ENCODE results near the gene SLC6A16.
A peak's percentile ranks its signal among the peaks of the same experiment; 100 is the strongest.
"Not testable (repeated sequence)": the region's sequence is repeated elsewhere in the genome, so short reads cannot be mapped to it uniquely, and the experiment has no call there.

SLC6A16 gene
- total RNA-seq, result 0.94 to 4.3 reads per million in 2 donors

DNA sequence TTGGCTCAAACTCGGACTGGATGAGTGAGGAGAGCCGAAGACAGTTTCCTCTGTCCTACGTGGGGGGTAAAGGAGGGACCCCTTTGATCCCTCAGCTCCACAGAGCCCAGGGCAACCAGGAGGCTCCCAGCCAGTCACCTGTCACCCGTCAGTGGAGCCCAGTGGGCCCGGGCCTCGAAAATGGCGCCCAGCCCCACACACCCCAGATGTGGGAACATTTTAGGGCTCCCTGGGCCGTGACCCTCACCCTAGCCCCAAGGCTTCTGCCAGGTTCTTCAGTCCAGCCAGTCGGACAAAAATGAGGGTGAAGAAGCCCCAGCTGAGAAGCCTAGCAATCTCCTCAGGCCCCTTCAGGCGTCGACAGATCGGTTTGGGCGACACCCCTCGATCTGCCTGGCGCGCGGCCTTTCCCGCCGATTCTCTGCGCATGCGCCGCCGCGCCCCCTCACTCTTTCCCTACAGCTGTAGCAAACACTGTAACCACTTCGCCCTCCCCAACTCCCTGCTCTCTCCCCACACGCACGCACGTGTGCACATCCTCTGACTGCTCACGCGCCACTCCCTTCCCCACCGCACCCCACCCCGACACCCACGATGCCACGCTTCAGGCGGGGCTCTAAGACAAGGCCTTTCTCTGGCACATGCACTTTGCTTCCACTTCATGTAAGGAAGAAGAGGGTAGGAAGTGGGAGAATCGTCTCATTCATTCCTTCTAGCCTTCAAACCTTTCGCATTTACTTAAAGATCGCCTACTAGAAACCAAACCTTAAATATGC is at the start of gene SLC6A16:
Gene SLC6A16 (minus strand): TSS at position 391 of the 776 bp plus-strand sequence. CDS start 13,844 bp downstream, outside the sequence.
- DNase-seq, result no peak

DNA sequence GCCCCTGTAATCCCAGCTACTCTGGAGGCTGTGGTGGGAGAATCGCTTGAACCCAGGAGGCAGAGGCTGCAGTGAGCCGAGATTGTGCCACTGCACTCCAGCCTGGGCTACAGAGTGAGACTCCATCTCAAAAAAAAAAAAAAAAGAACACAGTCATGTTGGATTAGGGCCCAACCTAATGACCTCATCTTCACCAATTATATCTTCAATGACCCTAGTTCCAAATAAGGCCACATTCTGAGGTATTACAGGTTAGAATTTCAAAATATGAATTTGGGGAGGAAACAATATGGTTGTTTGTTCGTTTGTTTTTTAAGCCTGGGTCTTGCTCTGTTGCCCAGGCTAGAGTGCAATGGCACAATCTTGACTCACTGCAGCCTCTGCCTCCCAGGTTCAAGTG is 48.2 kb upstream of the SLC6A16 start:
- DNase-seq, result not testable (repeated sequence)

DNA sequence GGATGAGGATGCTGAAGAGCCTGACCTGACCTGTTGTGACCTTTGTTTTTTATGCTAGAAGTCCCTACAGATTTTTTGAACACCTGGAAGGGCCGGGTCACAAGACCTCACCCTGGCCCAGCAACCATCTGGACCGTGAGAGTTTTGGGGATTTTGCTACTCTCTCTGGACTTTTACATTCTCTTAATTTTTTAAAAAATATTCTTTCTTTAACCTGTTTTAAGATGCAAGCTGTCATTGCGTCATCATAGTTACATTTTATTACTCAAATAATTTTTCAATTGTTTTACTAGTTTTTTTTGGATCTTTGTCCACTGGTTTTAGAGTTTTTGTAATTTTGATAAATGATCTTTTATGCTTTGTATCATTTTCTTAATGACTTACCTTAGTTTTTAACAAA is 46.2 kb upstream of the SLC6A16 start:
- no peak for DNase-seq

DNA sequence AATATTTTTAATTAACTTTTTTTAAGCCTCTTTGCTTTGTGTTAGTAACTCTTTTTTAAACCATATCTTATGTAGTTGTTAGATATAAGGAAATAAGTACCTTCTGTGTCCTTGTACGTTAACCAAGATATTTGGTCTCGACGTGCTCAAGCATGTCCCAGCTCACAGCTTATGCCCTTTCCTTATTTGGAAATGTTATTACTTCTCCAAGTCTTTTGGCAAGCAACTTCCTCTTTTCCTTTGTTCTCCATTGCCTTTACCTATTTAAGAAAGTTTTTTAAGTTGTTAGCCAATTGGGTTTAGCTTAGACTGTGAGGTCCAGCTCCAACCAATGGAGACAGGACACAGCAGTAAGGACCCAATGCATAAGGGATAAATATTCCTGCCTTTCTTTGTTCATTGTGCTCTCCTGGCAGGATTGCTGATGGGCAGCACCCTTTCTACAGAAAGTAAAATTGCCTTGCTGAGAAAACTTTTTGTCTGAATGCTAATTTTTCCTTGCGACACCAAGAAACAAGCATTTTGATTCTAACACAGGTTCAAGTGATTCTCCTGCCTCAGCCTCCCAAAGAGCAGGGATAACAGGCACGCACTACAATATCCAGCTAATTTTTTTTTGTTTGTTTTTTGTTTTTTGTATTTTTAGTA is 43.8 kb upstream of the SLC6A16 start:
- DNase-seq, result no peak

DNA sequence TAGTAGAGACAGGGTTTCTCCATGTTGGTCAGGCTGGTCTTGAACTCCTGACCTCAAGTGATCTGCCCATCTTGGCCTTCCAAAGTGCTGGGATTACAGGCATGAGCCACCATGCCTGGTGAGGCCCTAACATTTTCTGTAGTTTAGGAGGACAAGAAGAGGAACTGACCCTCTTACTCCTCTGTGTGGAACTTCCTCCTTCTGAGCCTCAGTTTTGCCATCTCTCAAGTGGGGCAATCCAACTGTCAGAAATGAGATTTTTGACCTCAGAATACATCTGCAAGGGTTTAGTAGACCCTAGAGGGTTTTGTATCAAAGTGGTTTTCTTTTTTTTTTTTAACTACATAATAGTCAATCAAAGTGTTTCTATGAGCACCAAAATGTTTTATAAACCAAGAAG is 41.1 kb upstream of the SLC6A16 start:
- no peak for DNase-seq

DNA sequence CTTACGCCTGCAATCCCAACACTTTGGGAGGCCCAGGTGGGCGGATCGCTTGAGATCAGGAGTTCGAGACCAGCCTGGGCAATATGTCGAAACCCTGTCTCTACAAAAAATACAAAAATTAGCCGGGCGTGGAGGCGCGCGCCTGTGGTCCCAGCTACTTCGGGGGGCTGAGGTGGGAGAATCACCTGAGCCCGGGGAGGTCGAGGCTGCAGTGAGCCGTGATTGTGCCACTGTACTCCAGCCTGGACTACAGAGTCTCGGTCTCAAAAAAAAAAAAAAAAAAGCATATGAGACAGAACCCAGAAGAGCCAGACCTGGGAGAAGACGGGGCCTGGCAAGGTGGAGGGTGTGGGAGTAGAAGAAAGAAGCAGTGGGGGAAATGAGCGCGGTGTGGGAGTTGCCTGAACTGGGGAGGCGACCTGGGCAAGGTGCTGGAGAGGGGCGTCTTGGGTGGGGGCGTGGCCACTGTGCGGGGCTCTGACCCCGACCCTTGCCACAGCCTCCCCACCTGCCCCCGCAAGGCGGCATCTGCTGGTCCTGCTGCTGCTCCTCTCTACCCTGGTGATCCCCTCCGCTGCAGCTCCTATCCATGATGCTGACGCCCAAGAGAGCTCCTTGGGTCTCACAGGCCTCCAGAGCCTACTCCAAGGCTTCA is 39.2 kb upstream of the SLC6A16 start:
- DNase-seq, result no peak

DNA sequence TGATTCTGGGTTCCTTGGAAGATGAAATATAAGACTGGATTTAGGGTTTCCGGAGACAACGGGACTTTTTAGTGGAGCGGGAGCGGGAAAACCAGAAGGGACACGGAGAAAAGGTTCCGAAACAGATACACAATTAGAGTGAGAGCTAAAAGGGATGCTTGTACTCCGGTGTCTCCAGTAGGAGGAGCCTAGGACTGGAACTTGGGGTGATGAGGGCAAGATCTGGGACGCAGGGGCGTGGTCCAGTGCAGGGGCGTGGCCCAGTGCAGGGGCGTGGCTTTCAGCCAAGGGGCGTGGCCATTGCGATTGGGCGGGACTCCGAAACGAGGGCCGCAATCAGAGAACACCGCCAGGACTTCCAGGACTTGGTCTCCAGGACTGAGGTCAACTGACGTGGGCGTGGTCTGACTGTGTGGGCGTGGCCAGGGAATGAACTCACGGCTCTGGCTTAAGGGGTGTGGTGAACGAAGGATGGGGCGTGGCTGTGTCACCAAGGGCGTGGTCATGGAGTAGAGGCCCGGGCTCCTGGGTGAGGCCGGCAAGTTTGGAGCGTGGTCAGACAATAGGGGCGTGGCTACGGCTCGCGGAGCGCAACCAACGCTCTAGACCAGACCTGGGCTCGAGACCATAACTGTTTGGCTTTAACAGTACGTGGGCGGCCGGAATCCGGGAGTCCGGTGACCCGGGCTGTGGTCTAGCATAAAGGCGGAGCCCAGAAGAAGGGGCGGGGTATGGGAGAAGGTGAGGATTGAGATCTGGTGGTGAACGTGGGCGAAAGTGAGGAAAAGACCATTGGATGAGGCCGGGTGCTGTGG is 38.5 kb upstream of the SLC6A16 start, which contains the start of gene DKKL1:
Gene DKKL1 (plus strand): TSS at position 610 of the 815 bp plus-strand sequence. CDS start 122 bp downstream, at position 732.
- DNase-seq, result peak; percentile 26 to 51 (median 48)

DNA sequence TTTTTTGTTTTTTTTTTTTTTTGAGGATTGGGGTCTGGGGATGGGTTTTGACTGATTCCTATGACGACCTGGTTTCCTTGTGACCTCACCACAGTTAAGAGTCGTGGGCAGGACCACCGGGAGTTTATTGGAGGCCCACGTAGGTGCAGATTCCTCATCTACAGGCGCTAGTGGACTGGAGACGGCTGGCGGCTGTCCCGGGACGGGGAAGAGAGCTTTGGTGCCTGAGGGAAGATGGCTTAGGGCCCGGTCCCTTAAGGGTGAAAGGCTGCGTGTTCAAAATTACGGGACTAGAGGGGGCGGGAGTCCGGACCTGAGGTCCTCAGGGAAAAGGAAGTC is 37.9 kb upstream of the SLC6A16 start:
- no peak for DNase-seq

DNA sequence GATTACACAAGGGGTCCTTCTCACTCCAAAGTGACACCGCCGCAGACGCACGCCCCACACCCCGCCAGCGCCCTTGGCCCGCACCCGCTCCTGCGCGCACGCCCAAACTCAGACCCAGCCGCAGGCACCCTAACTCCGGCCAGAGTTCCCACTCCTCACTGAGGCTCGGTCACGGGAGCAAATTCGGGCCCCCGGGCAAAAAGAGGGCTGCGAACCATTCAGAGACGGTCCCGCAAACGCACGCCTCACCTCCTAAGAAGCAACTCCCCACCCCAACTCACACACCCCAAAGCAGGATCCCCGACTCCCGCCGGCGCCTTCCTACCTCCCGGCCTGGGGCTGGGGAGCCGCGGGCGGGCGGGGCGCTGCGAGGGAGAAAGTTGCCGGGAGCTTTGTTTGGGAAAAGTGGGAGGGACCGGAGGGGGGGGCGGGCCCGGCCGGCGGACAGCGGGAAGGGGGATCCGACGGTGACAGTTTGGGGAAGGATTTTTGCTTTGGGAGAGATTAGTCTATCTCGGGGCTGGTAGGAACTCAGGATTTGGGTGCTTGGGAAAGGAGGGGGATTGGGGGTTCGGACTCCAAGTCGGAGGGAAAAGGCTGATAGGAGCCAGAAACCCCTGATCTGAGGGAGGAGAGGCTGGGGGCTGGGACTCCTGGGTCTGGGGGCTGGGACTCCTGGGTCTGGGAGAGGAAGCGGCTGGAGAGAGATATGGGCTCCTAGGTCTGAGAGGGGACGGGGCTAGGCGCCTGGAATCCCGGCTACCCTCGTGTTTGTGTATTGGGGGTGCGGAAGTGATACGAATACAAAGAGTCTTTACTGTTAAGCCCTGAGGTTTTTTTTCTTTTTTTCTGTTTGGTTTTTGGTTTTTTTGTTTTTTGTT is 37.3 kb upstream of the SLC6A16 start, which contains the start of gene TEAD2:
Gene TEAD2 (minus strand): TSS at position 369 of the 881 bp plus-strand sequence. CDS start 2,341 bp downstream, outside the sequence.
- DNase-seq, result no peak

DNA sequence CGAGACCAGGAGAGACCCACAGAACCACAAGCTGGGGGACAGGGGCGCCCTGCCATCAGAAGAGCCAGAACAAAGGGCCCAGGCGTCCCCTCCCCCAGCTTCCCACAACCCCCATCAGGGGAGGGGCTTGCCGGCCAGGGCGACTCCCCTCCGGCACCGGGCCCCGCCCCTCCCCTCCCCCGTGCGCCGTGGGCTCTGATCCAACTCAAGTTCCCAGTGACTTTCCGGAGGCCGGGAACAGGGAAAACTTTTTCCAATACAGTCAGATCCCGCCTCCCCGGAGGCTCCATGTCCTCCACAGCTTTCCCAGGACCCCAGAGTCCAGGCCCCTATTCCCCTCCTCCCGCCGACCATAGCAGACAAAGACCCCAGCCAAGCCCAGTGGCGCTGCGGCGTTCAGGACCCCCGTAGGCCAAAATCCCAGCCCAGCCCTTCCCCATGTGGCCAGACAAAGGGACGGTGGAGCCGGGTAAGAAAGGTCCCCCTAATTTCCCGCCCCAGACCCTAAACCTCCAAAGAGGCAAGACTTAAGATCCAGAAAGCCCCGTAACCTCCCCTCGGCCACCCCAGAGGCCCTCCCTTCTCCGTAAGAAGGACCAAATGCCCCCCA is 36.6 kb upstream of the SLC6A16 start:
- no peak for DNase-seq

DNA sequence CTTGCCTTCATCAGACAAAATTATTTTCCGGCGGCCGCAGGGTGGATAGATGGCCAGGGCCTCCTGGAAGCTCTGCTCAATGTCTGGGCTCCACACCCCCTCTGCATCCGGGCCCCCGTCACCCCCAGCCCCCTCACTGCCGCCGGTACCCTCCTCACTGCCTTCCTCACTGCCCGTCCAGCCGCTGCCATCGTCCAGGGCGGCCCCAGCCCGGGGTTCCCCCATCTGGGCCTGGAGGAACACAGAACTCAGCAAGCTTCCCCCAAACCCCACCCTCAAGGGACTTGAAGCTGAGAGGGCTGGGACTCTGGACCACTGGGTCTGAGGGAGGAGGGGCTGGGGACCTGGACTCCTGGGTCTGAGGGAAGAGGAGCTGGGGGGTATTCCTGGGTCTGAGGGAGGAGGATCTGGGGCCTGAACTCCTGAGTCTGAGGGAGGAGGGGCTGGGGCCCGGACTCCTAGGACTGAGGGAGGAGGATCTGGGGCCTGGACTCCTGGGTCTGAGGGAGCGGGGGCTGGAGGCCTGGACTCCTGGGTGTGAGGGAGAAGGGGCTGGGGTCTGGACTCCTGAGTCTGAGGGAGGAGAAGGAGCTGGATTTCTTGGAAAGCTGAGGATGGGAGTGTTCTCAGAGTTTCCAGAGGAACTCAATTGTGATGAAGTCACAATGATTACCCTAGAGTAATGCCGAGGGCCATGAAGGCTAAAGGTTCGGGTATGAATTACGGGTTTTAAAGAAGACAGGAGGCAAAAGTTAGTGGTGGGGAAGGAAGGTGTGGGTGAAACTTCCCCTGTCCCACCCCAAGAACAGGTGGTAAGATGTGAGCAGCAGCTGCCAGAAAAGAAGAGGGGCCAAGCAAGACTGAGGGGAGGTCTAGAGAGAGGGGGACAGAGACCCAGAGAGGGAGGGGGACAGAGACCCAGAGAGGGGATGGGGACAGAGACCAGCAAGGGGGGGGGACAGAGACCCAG is 35.1 kb upstream of the SLC6A16 start:
- no peak for DNase-seq

DNA sequence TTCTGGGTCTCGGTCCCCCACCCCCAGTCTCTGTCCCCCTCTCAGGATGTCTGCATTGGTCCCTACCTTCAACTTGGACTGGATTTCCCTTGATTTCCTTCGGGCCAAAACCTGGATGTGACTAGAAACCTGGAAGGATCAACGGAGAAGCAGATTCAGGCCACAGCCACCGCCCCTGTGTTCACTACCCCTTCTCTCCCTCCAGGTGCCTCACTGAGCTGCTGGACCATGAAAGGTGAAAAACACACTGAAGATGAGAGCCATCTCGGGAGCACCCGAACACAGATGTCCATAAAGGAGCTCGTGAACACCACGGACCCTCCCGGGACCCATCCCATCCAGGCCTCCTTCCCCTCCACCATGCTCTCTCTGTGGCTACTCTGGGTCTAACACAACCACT is 32.2 kb upstream of the SLC6A16 start:
- no peak for DNase-seq

DNA sequence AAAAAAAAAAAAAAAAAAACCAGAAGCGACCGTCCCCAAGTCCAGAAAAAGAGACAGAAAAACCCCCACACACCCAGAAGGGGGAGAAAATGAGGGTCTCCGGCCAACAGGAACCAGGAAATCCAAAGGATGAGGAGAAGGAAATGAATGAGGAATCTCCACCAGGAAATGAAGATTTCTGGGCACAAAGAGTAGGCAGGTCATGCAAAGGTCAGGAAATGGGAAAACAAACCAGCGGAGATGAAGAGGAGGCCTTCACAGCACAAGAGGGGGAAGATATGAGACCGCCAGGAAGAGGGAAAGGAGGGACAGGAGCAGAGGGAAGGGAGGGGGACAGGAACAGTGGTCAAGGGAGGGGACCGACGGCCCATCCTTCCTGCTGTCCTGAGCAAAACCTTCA is 31.4 kb upstream of the SLC6A16 start:
- DNase-seq, result no peak

DNA sequence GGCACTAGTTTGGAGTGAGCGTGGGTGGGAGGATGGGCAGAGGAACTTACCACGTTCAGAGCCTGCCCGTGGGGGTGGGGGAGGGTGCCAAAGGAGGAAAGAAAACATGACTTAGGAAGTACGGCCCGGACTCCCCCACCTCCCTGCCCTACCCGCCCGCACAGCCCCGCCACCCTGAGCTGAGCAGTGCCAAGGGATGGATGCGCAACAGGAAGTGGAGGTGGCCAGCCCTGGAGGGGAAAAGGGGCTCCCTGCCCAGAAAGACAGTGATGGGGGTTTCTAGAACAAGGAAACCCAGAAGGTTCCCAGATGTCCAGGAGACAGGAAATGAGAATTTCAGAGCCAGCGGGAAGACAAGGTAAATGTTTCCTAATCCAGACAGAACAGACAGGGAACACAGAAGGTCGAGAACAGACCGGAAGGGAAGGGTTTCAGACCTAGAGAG is 30.9 kb upstream of the SLC6A16 start:
- DNase-seq, result no peak

DNA sequence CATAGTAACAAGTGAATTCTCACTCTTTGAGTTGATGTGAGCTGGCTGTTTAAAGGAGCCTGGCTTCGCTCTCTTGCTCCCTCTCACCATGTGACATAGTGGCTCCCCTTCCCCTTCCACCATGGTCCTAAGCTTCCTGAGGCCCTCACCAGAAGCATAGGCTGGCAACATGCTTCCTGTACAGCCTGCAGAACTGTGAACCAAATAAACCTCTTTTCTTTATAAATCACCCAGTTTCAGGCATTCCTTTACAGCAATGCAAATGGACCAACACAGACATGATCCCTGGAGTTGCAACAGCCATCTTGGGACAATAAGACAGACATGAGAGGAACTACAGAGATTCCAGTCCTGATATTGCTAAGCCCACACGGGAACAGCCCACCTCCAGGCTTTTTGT is 24.6 kb upstream of the SLC6A16 start:
- no peak for DNase-seq

DNA sequence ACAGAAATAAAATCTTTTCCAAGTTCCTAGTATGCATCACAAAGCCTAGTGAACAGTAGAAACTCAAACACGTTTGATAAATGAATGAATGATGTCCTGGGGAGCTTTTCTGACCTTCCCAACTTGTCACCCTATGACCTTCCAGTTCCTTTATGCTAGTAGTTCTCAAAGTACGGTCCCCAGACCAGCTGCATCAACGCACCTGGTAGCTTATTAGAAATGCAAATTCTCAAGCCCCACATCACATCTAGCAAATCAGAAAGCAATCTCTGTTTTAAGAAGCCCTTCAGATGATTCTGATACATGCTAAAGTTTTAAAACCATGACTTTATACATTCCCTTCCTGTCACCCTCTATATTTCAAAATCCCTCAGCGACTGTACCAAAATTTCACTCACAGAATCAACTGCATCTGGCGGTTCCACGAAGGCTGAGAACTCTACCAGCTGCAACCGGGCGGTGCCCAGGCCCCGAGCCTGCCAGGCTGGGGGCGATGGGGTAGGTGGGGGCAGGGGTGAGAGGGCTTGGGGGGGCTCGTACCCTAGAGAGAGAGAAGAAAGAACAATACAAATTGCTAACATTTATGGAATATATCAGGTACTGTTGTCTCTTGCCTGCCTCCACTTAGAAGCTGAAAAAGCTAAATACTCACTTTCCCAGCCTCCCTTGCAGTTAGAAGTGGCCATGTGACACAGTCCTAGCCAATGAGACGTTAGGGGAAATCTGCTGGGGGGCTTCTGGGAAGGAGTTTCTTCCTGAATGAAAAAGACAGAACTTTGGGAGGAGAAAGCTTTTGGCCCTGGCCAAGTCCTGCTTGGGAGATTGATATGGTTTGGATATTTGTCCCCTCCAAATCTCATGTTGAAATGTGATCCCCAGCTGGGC is 23.6 kb upstream of the SLC6A16 start:
- no peak for DNase-seq

DNA sequence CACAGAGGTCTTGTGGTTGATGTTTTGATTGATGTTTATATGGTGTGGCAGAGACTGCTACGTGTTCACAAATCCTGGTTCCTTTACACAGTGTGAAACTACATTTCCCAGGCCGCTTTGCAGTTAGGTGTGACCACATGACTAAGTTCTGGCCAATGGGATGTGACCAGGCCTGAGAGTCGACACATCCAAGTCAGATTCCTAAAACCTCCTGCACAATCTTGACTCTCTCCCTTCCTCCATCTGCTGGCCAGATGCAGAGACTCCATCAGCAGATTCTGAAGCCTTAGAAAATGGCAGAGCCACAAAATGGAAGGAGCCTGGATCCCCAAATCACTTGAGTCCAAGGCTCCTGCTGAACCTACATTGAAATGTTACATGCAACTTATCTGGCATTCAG is 22.8 kb upstream of the SLC6A16 start:
- no peak for DNase-seq

DNA sequence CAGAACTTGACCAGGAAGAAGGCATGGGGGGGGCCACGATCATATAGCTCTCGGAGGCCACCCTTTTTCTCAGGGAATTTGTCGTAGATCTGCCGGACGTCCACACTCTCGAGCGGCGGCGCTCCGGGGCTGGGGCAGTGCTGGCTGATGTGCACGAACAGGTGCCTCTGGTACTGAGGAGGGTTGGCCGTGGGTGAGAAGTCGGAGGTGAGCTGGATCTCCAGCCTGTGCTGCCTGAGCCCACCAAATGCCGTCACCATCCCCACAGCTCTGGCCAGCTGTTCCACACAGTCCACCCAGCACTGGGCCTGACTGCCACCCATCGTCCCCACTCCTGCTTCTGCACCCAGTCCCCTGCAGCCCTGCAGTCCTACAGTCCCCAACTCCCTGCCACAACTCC is 22.2 kb upstream of the SLC6A16 start:
- DNase-seq, result no peak
